ENCODE data around the gene SF3B1.
"Not testable (repeated sequence)": the region's sequence is repeated elsewhere in the genome, so short reads cannot be mapped to it uniquely, and the experiment has no call there.

SF3B1 gene, protein sequence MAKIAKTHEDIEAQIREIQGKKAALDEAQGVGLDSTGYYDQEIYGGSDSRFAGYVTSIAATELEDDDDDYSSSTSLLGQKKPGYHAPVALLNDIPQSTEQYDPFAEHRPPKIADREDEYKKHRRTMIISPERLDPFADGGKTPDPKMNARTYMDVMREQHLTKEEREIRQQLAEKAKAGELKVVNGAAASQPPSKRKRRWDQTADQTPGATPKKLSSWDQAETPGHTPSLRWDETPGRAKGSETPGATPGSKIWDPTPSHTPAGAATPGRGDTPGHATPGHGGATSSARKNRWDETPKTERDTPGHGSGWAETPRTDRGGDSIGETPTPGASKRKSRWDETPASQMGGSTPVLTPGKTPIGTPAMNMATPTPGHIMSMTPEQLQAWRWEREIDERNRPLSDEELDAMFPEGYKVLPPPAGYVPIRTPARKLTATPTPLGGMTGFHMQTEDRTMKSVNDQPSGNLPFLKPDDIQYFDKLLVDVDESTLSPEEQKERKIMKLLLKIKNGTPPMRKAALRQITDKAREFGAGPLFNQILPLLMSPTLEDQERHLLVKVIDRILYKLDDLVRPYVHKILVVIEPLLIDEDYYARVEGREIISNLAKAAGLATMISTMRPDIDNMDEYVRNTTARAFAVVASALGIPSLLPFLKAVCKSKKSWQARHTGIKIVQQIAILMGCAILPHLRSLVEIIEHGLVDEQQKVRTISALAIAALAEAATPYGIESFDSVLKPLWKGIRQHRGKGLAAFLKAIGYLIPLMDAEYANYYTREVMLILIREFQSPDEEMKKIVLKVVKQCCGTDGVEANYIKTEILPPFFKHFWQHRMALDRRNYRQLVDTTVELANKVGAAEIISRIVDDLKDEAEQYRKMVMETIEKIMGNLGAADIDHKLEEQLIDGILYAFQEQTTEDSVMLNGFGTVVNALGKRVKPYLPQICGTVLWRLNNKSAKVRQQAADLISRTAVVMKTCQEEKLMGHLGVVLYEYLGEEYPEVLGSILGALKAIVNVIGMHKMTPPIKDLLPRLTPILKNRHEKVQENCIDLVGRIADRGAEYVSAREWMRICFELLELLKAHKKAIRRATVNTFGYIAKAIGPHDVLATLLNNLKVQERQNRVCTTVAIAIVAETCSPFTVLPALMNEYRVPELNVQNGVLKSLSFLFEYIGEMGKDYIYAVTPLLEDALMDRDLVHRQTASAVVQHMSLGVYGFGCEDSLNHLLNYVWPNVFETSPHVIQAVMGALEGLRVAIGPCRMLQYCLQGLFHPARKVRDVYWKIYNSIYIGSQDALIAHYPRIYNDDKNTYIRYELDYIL

GRCh38 chr2:197434541-197435513 lies at the start of gene SF3B1:
TSS of gene SF3B1 (minus strand) at chr2:197435028. CDS start at chr2:197434999, 29 bp downstream.
- peak; percentile 96 to 97 for DNase-seq (ENCODE audit: extremely low read depth in 1 of 2, low read depth in 1 of 2)

GRCh38 chr2:197484248-197484647 lies 49.4 kb upstream of the SF3B1 start:
- not testable (repeated sequence) for DNase-seq (ENCODE audit: extremely low read depth in 1 of 2, low read depth in 1 of 2)

GRCh38 chr2:197480165-197481036 lies 45.6 kb upstream of the SF3B1 start:
- no peak for DNase-seq (ENCODE audit: extremely low read depth in 1 of 2, low read depth in 1 of 2)

DNA sequence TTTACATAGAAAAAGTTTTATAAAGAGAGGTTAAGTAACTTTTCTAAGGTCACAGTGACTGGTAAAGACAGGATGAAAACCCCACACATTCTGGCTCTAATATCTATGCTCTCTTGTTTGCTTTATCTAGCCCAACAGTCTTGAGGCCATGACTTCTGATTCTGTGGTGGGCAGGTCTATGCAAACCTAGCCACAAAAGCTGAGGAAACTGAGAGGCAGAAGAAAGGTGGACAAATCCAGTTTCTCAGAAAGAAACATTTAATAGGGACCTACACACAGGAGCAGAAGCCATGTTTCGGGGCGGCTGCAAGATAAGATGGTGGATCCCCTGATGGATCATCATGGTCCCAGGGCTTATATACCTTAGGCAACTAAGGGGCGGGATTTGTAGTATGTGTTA lies 43.0 kb upstream of the SF3B1 start:
- no peak for DNase-seq (ENCODE audit: extremely low read depth in 1 of 2, low read depth in 1 of 2)

DNA sequence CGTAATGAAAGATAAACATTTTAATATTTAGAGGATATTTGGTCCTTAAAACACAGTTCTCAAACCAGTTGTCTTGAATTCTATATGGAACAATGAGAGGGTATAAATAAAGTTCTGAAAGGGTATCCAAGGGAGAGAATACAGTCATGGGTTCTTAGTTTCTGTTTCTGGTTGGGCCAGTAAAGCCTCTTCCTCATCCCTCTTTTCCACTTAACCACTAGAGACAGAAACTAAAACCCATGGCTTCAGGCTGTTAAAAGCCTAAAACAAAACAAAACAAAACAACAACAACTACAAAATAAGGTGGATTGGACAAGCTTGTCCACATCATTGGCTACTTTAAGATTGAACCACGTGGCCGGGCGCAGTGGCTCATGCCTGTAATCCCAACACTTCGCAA lies 37.3 kb upstream of the SF3B1 start:
- no peak for DNase-seq (ENCODE audit: extremely low read depth in 1 of 2, low read depth in 1 of 2)

GRCh38 chr2:197464175-197464574 lies 29.3 kb upstream of the SF3B1 start:
- no peak for DNase-seq (ENCODE audit: extremely low read depth in 1 of 2, low read depth in 1 of 2)

DNA sequence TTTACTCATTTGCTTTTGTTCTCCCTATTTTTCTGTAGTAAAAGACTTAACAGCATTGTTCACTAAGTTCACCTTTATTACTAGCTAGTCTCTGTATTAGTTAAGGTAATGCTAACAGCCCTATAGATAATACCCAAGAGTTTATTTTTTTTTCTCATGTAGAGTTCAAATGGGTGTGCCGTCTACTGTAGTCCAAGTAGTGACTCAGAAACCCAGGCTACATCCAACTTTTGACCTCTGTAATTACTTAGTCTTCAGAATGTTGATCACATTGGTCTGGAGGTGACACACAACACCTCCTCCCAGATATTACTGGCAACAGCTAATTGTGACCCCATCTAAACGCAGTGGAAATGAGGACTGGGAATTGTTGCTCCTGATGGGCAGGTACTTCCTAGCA lies 26.2 kb upstream of the SF3B1 start:
- DNase-seq (ENCODE audit: extremely low read depth in 1 of 2, low read depth in 1 of 2), result no peak

- no peak for DNase-seq (ENCODE audit: extremely low read depth in 1 of 2, low read depth in 1 of 2)
Measured at GRCh38 chr2:197460649-197461048, 25.8 kb upstream of the SF3B1 start.

GRCh38 chr2:197455428-197455827 lies 20.6 kb upstream of the SF3B1 start:
- DNase-seq (ENCODE audit: extremely low read depth in 1 of 2, low read depth in 1 of 2), result no peak

GRCh38 chr2:197454923-197455322 lies 20.1 kb upstream of the SF3B1 start:
- no peak for DNase-seq (ENCODE audit: extremely low read depth in 1 of 2, low read depth in 1 of 2)

DNA sequence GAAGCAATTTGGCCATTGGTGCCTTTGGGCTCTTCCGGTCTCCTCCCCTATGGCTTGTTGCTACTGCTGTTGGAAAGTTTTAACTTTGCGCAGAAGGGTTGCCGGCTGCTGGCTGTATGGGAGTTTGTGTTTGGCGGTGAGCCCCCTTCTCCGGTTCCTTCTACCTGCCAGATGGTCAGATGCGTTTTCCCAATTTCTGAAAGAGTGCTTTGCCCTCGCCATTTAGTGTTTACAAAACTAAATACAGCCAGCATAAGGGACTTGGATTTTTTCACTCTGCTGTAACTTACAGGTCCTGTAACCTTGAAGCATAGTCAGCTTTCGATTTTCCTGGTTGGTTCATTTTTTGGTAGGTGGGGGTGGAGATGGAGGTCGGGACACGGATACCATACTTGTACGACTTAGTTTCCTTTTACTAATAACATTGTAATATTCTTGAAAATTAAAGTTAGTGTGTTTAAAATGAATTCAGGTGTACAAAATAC lies 19.1 kb upstream of the SF3B1 start:
- no peak for DNase-seq (ENCODE audit: extremely low read depth in 1 of 2, low read depth in 1 of 2)

DNA sequence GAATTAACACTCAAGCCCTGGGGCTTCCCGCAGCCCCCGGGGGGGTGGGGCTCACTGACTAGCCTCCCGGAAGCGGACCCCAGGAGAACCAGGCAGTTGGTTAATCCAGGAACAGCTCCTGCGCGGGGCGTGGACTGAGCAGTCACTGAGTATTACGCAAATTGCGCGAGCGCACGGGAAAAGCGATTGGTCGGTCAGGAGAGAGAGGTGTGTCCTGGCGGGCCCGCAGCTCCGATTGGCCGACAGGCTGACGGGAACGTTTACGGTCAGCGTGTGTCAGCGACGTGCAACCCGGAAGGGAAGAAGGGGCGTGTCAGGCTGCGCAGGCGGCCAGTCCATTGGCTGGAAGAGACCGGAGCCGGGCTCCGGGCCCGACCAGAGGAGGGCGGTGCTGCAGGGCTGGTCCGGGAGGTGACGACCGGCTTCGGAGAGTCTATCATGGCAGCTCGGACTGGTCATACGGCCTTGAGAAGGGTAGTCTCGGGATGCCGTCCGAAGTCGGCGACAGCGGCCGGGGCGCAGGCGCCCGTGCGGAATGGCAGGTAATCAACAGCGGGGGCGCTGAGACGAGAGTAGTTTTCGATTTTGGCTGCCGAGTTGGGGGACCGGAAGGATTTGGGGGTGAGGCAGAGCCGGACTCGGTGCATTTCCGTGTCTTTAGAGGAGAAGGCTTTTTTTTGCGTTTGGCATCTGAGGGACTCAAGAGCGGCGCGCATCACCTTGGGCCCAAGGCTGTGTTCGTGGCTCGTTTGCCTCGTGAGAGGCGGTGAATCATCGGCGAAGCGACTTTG lies 18.5 kb upstream of the SF3B1 start, which contains the start of gene COQ10B:
Gene COQ10B (plus strand): TSS at position 430 of the 791 bp plus-strand sequence. CDS start 9 bp downstream, at position 439.
- DNase-seq (ENCODE audit: extremely low read depth in 1 of 2, low read depth in 1 of 2), result peak; percentile 94 to 97

- DNase-seq (ENCODE audit: extremely low read depth in 1 of 2, low read depth in 1 of 2), result no peak
Measured at GRCh38 chr2:197452754-197453122, 17.9 kb upstream of the SF3B1 start.

DNA sequence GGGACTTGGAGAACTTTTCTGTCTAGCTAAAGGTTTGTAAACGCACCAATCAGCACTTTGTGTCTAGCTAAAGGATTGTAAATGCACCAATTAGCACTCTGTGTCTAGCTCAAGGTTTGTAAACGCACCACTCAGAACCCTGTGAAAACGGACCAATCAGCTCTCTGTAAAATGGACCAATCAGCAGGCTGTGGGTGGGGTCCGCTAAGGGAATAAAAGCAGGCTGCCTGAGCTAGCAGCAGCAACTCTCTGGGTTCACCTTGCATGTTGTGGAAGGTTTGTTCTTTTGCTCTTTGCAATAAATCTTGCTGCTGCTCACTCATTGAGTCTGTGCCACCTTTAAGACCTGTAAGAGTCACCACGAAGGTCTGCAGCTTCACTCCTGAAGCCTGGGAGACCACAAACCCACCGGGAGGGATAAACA lies 16.1 kb upstream of the SF3B1 start:
- not testable (repeated sequence) for DNase-seq (ENCODE audit: extremely low read depth in 1 of 2, low read depth in 1 of 2)

DNA sequence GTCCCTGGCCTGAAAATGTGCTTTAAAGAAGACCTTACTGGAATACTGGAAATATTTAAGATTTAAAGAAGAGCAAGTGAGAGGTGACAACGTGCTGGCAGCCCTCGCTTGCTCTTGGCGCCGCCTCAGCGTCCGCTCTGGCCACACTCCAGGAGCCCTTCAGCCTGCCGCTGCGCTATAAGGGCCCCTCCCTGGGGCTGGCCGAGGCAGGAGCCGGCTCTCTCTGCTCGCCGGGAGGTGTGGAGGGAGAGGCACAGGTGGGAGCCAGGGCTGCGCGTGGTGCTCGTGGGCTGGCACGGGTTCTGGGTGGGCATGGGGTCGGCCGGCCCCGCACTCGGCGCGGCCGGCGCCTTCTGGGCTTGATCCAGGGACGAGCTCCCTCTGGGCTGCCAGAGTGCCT lies 15.6 kb upstream of the SF3B1 start:
- DNase-seq (ENCODE audit: extremely low read depth in 1 of 2, low read depth in 1 of 2), result no peak

DNA sequence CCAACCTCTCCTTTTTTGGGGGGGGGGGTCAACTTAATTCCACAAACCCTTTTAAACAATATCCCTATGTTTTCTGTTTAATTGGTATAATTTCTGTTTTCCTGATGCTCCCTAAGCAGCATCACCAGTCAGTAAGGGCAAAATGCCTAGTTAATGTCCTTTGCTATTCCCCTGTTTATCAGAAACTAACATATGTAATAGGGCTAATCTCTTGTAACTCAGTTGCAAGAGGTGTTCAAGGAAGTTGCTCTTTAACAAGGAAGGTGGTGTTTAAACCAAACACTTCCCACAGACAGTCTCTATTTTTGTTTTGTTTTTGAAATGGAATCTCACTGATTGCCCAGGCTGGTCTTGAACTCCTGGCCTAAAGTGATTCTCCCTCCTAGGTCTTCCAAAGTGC lies 12.0 kb upstream of the SF3B1 start:
- DNase-seq (ENCODE audit: extremely low read depth in 1 of 2, low read depth in 1 of 2), result no peak

GRCh38 chr2:197445746-197446145 lies 10.9 kb upstream of the SF3B1 start:
- DNase-seq (ENCODE audit: extremely low read depth in 1 of 2, low read depth in 1 of 2), result no peak

DNA sequence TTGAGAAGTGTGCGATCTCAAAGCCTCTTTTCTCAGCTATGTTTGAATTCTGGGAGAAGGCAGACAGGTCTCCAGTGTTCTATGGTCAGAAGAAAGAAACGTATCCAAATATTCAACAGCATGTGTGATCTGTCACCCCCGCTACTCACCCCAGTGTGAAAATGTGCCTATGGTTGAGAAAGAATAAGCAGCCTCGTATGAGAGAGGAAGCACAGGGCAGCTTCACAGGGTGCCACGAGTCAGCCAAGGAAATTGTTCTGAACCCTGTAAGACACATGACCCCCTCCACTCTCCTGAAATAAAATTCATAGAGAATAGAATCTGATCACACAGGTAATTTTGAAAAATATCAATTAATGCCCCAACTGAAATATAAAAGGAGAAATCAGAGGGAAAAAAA lies 8.0 kb upstream of the SF3B1 start:
- DNase-seq (ENCODE audit: extremely low read depth in 1 of 2, low read depth in 1 of 2), result no peak

Data from activated CD8-positive, alpha-beta memory T cell treated with anti-CD3 and anti-CD28 coated beads for 1 hour (primary cell).